ENCODE measurements around the gene MATK. TPM values are rescaled to one million over a fixed set of nuclear protein-coding genes. Genes with fewer than 3 reads are reported as not detected.

MATK gene
- polyA plus RNA-seq, 1 donor from 2014 or later: 2.6 TPM

DNA sequence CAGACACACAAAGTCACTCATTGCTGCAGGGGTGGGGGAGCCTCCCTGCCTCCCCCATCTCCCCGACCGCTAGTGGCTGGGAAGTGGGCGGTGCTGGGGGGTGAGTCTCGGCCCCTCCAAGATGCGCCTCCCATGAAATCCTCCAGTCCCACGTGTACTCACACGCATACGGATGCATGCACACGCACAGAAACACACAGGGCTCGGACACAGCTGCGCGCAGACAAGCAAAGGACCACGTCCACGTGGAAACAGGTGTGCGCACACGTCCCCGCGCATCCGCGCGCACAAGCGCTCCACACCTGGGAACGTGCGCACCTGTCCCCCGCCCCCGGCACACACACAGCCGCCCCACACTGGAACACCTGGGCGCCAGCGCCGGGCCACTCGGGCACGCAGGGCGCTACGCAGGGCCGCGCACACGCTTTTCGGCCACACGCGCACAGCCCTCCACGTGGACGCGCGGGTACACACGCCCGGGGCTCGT, 687 bp downstream of the MATK start:
- no peaks in the 10 kb centered on the region for H4K20me1 ChIP-seq (ENCODE audit: insufficient read depth)
- H3K79me2 ChIP-seq (replicated peaks; ENCODE audit: insufficient read depth, low read length): no peaks in the 10 kb centered on the region
- no peak overlapping the region for H3K27ac ChIP-seq (ENCODE audit: low read length)
- H3K9me2 ChIP-seq (ENCODE audit: insufficient read depth, low read length): no peaks in the 10 kb centered on the region
- no peak overlapping the region for H3K4me2 ChIP-seq (ENCODE audit: low read length)
- peaks cover 5% of the 10 kb centered on the region for H3K9me3 ChIP-seq (ENCODE audit: low read length)
- H3K36me3 ChIP-seq (ENCODE audit: insufficient read depth, low read length): no peaks in the 10 kb centered on the region
- peak overlapping the region; percentile 82 for H3K4me3 ChIP-seq (ENCODE audit: low read length)
- peak overlapping the region; percentile 55 for H3K9ac ChIP-seq (ENCODE audit: low read length)
- H3F3A ChIP-seq (ENCODE audit: insufficient read depth, low read length, poor library complexity, severe bottlenecking): no peaks in the 10 kb centered on the region
- no peak overlapping the region for H2AFZ ChIP-seq (ENCODE audit: low read depth, low read length)
- peaks cover 37% of the 10 kb centered on the region for H3K27me3 ChIP-seq (ENCODE audit: insufficient read depth, low read depth, low read length)
- TF ChIP-seq MXI1 (conservative IDR thresholded peaks at IDR 0.05; ENCODE audit: poor library complexity, severe bottlenecking): peak; percentile 90
- TF ChIP-seq EP300 (conservative IDR thresholded peaks at IDR 0.05; ENCODE audit: poor library complexity, severe bottlenecking): no peak
- TF ChIP-seq EZH2 (IDR thresholded peaks at IDR 0.05; ENCODE audit: borderline replicate concordance, insufficient read depth, low read length, poor library complexity, severe bottlenecking): no peak
- TF ChIP-seq TAF1 (IDR thresholded peaks at IDR 0.05; ENCODE audit: low read depth): no peak
- TF ChIP-seq, protein P1, sequence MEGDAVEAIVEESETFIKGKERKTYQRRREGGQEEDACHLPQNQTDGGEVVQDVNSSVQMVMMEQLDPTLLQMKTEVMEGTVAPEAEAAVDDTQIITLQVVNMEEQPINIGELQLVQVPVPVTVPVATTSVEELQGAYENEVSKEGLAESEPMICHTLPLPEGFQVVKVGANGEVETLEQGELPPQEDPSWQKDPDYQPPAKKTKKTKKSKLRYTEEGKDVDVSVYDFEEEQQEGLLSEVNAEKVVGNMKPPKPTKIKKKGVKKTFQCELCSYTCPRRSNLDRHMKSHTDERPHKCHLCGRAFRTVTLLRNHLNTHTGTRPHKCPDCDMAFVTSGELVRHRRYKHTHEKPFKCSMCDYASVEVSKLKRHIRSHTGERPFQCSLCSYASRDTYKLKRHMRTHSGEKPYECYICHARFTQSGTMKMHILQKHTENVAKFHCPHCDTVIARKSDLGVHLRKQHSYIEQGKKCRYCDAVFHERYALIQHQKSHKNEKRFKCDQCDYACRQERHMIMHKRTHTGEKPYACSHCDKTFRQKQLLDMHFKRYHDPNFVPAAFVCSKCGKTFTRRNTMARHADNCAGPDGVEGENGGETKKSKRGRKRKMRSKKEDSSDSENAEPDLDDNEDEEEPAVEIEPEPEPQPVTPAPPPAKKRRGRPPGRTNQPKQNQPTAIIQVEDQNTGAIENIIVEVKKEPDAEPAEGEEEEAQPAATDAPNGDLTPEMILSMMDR (IDR thresholded peaks at IDR 0.05; ENCODE audit: poor library complexity, severe bottlenecking): no peak

DNA sequence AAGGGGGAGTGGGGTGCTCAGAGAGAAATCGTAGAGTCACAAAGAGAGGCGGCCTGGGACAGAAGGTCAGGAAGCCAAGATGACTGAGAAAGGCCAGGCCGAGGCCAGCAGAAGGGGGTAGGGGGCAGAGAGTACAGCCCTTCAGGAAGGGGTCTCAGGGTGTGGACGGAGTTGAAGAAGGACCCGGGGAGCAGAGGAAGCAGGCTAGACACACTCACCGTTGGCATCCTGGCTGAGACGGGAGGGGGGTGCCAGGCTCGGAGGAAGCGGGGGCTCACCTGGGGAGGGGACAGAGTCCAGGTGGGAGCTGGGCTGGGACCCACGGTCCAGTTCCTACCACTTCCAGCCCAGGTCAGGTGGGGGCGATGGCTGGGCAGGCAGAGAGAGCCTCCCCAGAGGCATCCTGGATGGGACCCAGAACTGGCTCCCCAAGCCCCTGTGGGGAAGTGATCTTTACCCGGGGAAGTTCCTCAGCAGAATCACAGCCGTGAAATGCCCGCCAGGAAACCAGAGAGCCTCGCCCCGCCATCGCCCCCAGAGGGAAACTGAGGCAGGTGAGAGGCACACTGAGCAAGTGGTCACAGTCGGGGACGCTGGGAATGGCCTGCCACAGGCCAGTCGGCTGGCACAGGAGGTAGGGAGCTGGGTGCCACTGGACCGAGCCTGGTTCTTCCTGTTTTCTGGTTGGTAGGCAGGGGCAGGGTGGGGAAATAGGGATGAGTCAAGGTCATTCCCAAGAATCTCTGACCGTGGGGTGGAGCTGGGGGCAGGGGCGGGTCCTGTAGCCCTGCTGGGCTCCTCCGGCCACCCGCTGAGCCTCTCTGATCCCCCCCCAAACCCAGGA, 1.4 kb downstream of the MATK start:
- Histone ChIP-seq H3K9ac (ENCODE audit: low read length) (no peak overlapping the region), H3K4me3 (ENCODE audit: low read length) (peak overlapping the region; percentile 82), H3K4me2 (ENCODE audit: low read length) (no peak overlapping the region), H3K27ac (ENCODE audit: low read length) (no peak overlapping the region), H3K9me2 (ENCODE audit: insufficient read depth, low read length) (no peaks in the 10 kb centered on the region), H2AFZ (ENCODE audit: low read depth, low read length) (no peak overlapping the region), H3K36me3 (ENCODE audit: insufficient read depth, low read length) (no peaks in the 10 kb centered on the region), H3K27me3 (ENCODE audit: insufficient read depth, low read depth, low read length) (peaks cover 34% of the 10 kb centered on the region), H4K20me1 (ENCODE audit: insufficient read depth) (no peaks in the 10 kb centered on the region), H3F3A (ENCODE audit: insufficient read depth, low read length, poor library complexity, severe bottlenecking) (no peaks in the 10 kb centered on the region), H3K9me3 (ENCODE audit: low read length) (peaks cover 5% of the 10 kb centered on the region), H3K79me2 (replicated peaks; ENCODE audit: insufficient read depth, low read length) (no peaks in the 10 kb centered on the region)
- no peak for TF ChIP-seq EP300 (conservative IDR thresholded peaks at IDR 0.05; ENCODE audit: poor library complexity, severe bottlenecking)
- TF ChIP-seq, protein P2, sequence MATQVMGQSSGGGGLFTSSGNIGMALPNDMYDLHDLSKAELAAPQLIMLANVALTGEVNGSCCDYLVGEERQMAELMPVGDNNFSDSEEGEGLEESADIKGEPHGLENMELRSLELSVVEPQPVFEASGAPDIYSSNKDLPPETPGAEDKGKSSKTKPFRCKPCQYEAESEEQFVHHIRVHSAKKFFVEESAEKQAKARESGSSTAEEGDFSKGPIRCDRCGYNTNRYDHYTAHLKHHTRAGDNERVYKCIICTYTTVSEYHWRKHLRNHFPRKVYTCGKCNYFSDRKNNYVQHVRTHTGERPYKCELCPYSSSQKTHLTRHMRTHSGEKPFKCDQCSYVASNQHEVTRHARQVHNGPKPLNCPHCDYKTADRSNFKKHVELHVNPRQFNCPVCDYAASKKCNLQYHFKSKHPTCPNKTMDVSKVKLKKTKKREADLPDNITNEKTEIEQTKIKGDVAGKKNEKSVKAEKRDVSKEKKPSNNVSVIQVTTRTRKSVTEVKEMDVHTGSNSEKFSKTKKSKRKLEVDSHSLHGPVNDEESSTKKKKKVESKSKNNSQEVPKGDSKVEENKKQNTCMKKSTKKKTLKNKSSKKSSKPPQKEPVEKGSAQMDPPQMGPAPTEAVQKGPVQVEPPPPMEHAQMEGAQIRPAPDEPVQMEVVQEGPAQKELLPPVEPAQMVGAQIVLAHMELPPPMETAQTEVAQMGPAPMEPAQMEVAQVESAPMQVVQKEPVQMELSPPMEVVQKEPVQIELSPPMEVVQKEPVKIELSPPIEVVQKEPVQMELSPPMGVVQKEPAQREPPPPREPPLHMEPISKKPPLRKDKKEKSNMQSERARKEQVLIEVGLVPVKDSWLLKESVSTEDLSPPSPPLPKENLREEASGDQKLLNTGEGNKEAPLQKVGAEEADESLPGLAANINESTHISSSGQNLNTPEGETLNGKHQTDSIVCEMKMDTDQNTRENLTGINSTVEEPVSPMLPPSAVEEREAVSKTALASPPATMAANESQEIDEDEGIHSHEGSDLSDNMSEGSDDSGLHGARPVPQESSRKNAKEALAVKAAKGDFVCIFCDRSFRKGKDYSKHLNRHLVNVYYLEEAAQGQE (IDR thresholded peaks at IDR 0.05; ENCODE audit: borderline replicate concordance): no peak
- no peak for TF ChIP-seq RAD21 (conservative IDR thresholded peaks at IDR 0.05)
- no peak for TF ChIP-seq MXI1 (conservative IDR thresholded peaks at IDR 0.05; ENCODE audit: poor library complexity, severe bottlenecking)
- TF ChIP-seq, protein P1 (IDR thresholded peaks at IDR 0.05; ENCODE audit: poor library complexity, severe bottlenecking): no peak
- TF ChIP-seq EZH2 (IDR thresholded peaks at IDR 0.05; ENCODE audit: borderline replicate concordance, insufficient read depth, low read length, poor library complexity, severe bottlenecking): no peak
- TF ChIP-seq POLR2AphosphoS5 (IDR thresholded peaks at IDR 0.05): no peak
- no peak for TF ChIP-seq TAF1 (IDR thresholded peaks at IDR 0.05; ENCODE audit: low read depth)
- no peak for TF ChIP-seq SMC3 (conservative IDR thresholded peaks at IDR 0.05; ENCODE audit: poor library complexity)

Data from neural cell (in vitro differentiated cells).